HG02840 (cell line): ENCODE results near the gene ZNF319.
"Not testable (repeated sequence)": the region's sequence is repeated elsewhere in the genome, so short reads cannot be mapped to it uniquely, and the experiment has no call there.

Source experiments
- ATAC-seq: cut with Tn5 transposase; IDR thresholded peaks from one replicate; pipeline ENCODE4 v1.9.1; 2021; ENCODE audit warnings: mild to moderate bottlenecking, moderate library complexity, moderate number of reproducible peaks; ENCODE audit not compliant: unreplicated experiment, low FRiP score

The ZNF319 gene

GRCh38 chr16:57979006-57979585 is 21.4 kb downstream of the ZNF319 start:
- no peak for ATAC-seq

GRCh38 chr16:57978070-57978465 is 22.4 kb downstream of the ZNF319 start:
- not testable (repeated sequence) for ATAC-seq

- no peak for ATAC-seq
These were observed 22.9 kb downstream of the ZNF319 start for GRCh38 chr16:57977418-57978069.

GRCh38 chr16:57976331-57976796 is 24.1 kb downstream of the ZNF319 start:
- ATAC-seq = no peak

- ATAC-seq = no peak
These were observed 28.2 kb downstream of the ZNF319 start for GRCh38 chr16:57972306-57972705.

GRCh38 chr16:57971848-57972247 is 28.6 kb downstream of the ZNF319 start:
- no peak for ATAC-seq

- ATAC-seq = no peak
These were observed 29.5 kb downstream of the ZNF319 start, which contains the start of gene CNGB1 for GRCh38 chr16:57970970-57971369. Gene CNGB1, minus strand, starts transcription at chr16:57971128. Its CDS starts 3,842 bp downstream, at chr16:57967286.

GRCh38 chr16:57970319-57970718 is 30.2 kb downstream of the ZNF319 start:
- no peak for ATAC-seq

- ATAC-seq = no peak
These were observed 30.9 kb downstream of the ZNF319 start for GRCh38 chr16:57969451-57970123.

- ATAC-seq = no peak
These were observed 32.6 kb downstream of the ZNF319 start for GRCh38 chr16:57967916-57968315.

GRCh38 chr16:57966986-57967385 is 33.5 kb downstream of the ZNF319 start:
- no peak for ATAC-seq

- ATAC-seq = no peak
These were observed 34.2 kb downstream of the ZNF319 start for GRCh38 chr16:57966204-57966771.

GRCh38 chr16:57964157-57964700 is 36.2 kb downstream of the ZNF319 start:
- ATAC-seq = no peak

GRCh38 chr16:57962756-57963155 is 37.7 kb downstream of the ZNF319 start:
- ATAC-seq = no peak

- ATAC-seq = no peak
These were observed 38.4 kb downstream of the ZNF319 start for GRCh38 chr16:57962046-57962445.

GRCh38 chr16:57961538-57961937 is 38.9 kb downstream of the ZNF319 start:
- ATAC-seq = no peak

- no peak for ATAC-seq
These were observed 39.5 kb downstream of the ZNF319 start for GRCh38 chr16:57960826-57961472.

GRCh38 chr16:57960310-57960709 is 40.2 kb downstream of the ZNF319 start:
- no peak for ATAC-seq

GRCh38 chr16:57959804-57960203 is 40.7 kb downstream of the ZNF319 start:
- ATAC-seq = no peak

GRCh38 chr16:57959121-57959520 is 41.4 kb downstream of the ZNF319 start:
- no peak for ATAC-seq
